K562 (cell line): Measurements from ENCODE around the gene CAMK2A. TPM values are rescaled to one million over a fixed set of nuclear protein-coding genes. Genes with fewer than 3 reads are reported as not detected.

ENCODE experiments used
- ATAC-seq: fragments of 200-7000 bp; cut with Tn5 transposase; 3 replicates; pipeline ENCODE4 v1.9.1; 2020; ENCODE audit warnings: moderate library complexity
- BruUV-seq: library from RNA; stranded (reverse); fragments of 400-500 nt; replicated peaks from 2 replicates; lab custom pipeline; 2021; lab: Mats Ljungman, UMichigan
- CTCF ChIA-PET: fragments of 300-600 bp; formaldehyde crosslinking; extraction: SDS; loops from one replicate; lab custom pipeline; 2021; ENCODE audit warnings: low intra/inter-chr PET ratio; lab: Yijun Ruan, JAX
- POLR2A ChIA-PET: fragments of 300-600, 350-650 bp; sonication (Branson Sonifier 250); formaldehyde crosslinking; extraction: SDS; loops from one replicate; lab custom pipeline; 2021; ENCODE audit warnings: antibody characterized with exemption, inconsistent platforms; lab: Yijun Ruan, JAX
- DNase-seq, 4 experiments: peaks; one replicate each; pipeline versions ENCODE4 v3.0.0 to v3.0.0-alpha.2; 2011 to 2018; ENCODE audit warnings: low spot score in 3 of 4, mixed read lengths in 3 of 4; ENCODE audit errors: extremely low read depth in 1 of 4
- FAIRE-seq: peaks from 2 replicates; lab custom pipeline; 2011; peaks lifted over from hg19 to GRCh38; lab: Jason Lieb, UNC
- H2AFZ ChIP-seq: 2 replicates; pipeline ENCODE4 v1.6.0; 2011; ENCODE audit warnings: low read depth, low read length, control low read depth, inconsistent platforms
- H3K27ac ChIP-seq: fragments of 200-600 bp; 3 replicates; pipeline ENCODE4 v1.8.0; 2011; ENCODE audit warnings: low read depth, mild to moderate bottlenecking, control low read depth, inconsistent platforms, low read length, moderate library complexity, mixed read lengths; ENCODE audit errors: extremely low read depth
- H3K27me3 ChIP-seq, 2 experiments: fragments of 300-600 bp in 1 of 2; 2 replicates in 1 of 2; 3 replicates in 1 of 2; pipeline versions ENCODE4 v1.6.0 to v1.8.0; 2011; ENCODE audit warnings: inconsistent platforms in 2 of 2, low read length in 2 of 2, mild to moderate bottlenecking in 1 of 2, mixed read lengths in 1 of 2, moderate library complexity in 1 of 2; ENCODE audit not compliant: control insufficient read depth in 2 of 2, insufficient read depth in 2 of 2
- H3K36me3 ChIP-seq: fragments of 300-600 bp; 3 replicates; pipeline ENCODE4 v1.8.0; 2011; ENCODE audit warnings: mild to moderate bottlenecking, low read length, inconsistent platforms; ENCODE audit not compliant: control insufficient read depth, insufficient read depth
- H3K4me1 ChIP-seq, 2 experiments: fragments of 200-600 bp in 1 of 2; replicated peaks in 1 of 2; 2 replicates in 1 of 2; 3 replicates in 1 of 2; pipeline versions ENCODE4 v1.5.1 to v1.8.0; 2011; ENCODE audit warnings: inconsistent platforms in 2 of 2, low read length in 2 of 2, mild to moderate bottlenecking in 1 of 2, mixed read lengths in 1 of 2, moderate library complexity in 1 of 2; ENCODE audit not compliant: control insufficient read depth in 2 of 2, insufficient read depth in 2 of 2
- H3K4me2 ChIP-seq: 2 replicates; pipeline ENCODE4 v1.6.1; 2011; ENCODE audit warnings: low read length, control low read depth, inconsistent platforms, mixed read lengths; ENCODE audit not compliant: insufficient read depth
- H3K4me3 ChIP-seq: fragments of 200-600 bp; sonication (generic), shearing (Covaris generic); 2 replicates; pipeline ENCODE4 v1.5.1; 2016; ENCODE audit warnings: control low read depth, inconsistent platforms
- H3K79me2 ChIP-seq: fragments of 200-600 bp; 3 replicates; pipeline ENCODE4 v1.8.0; 2011; ENCODE audit warnings: low read length, inconsistent platforms; ENCODE audit not compliant: control insufficient read depth, insufficient read depth
- H3K9ac ChIP-seq, 2 experiments: 2 replicates each; pipeline versions ENCODE4 v1.6.0 to v1.6.1; 2011; ENCODE audit warnings: low read depth in 2 of 2, low read length in 2 of 2, control low read depth in 1 of 2, inconsistent platforms in 1 of 2, mild to moderate bottlenecking in 1 of 2, mixed read lengths in 1 of 2; ENCODE audit not compliant: insufficient read depth in 1 of 2
- H3K9me1 ChIP-seq: one replicate; pipeline ENCODE4 v1.6.0; 2011; ENCODE audit warnings: inconsistent platforms, mild to moderate bottlenecking, low read length, moderate library complexity; ENCODE audit not compliant: control insufficient read depth, insufficient read depth
- H3K9me3 ChIP-seq: replicated peaks from 2 replicates; pipeline ENCODE4 v1.5.1; 2011; ENCODE audit warnings: low read depth, low read length, inconsistent platforms; ENCODE audit not compliant: control insufficient read depth, insufficient read depth
- H4K20me1 ChIP-seq: replicated peaks from 2 replicates; pipeline ENCODE4 v1.6.1; 2011; ENCODE audit warnings: low read length, inconsistent platforms, mixed read lengths; ENCODE audit not compliant: control insufficient read depth, insufficient read depth
- AFF4 ChIP-seq: sonication (generic); formaldehyde crosslinking; IDR thresholded peaks from 2 replicates; pipeline ENCODE4 v1.8.0; 2023; ENCODE audit warnings: mild to moderate bottlenecking, missing genetic modification reagents
- C11orf30 ChIP-seq: fragments of 450-650 bp; IDR thresholded peaks from 2 replicates; pipeline ENCODE4 v1.6.1; 2016; ENCODE audit warnings: low read depth, mild to moderate bottlenecking
- DNMT1 ChIP-seq: fragments of 450-650 bp; IDR thresholded peaks from 2 replicates; pipeline ENCODE4 v1.6.1; 2016; ENCODE audit warnings: antibody characterized with exemption, mild to moderate bottlenecking
- EHMT2 ChIP-seq: fragments of 450-650 bp; IDR thresholded peaks from 2 replicates; pipeline ENCODE4 v1.6.1; 2018; ENCODE audit warnings: antibody characterized with exemption
- EWSR1 ChIP-seq: fragments of 450-650 bp; IDR thresholded peaks from 2 replicates; pipeline ENCODE4 v1.6.1; 2018; ENCODE audit warnings: borderline replicate concordance, mild to moderate bottlenecking, low read depth, moderate library complexity; ENCODE audit not compliant: partially characterized antibody
- KAT2B ChIP-seq: IDR thresholded peaks from one replicate; pipeline ENCODE4 v1.6.1; 2012; ENCODE audit warnings: low read depth, mild to moderate bottlenecking, control low read depth, inconsistent platforms, low read length, moderate library complexity
- LEF1 ChIP-seq: fragments of 450-650 bp; IDR thresholded peaks from 2 replicates; pipeline ENCODE4 v1.6.1; 2016; ENCODE audit warnings: mild to moderate bottlenecking
- MAFG ChIP-seq: fragments of 450-650 bp; conservative IDR thresholded peaks from 2 replicates; pipeline ENCODE4 v1.6.1; 2016; ENCODE audit warnings: missing genetic modification characterization, missing compliant biosample characterization
- NFRKB ChIP-seq: fragments of 450-650 bp; IDR thresholded peaks from 2 replicates; pipeline ENCODE4 v1.6.1; 2016; ENCODE audit warnings: low read depth
- NRF1 ChIP-seq, 2 experiments: fragments of 450-650 bp; IDR thresholded peaks in 1 of 2; conservative IDR thresholded peaks in 1 of 2; 2 replicates each; pipeline ENCODE4 v1.6.1; 2014; ENCODE audit warnings: mild to moderate bottlenecking in 2 of 2
- PHF8 ChIP-seq: fragments of 200-600 bp; sonication (generic); IDR thresholded peaks from 2 replicates; pipeline ENCODE4 v1.6.1; 2012; ENCODE audit warnings: mixed run types, mild to moderate bottlenecking, inconsistent platforms, low read length, moderate library complexity, borderline replicate concordance
- PTTG1 ChIP-seq: fragments of 450-650 bp; IDR thresholded peaks from 2 replicates; pipeline ENCODE4 v1.6.1; 2016; ENCODE audit warnings: low read depth, mild to moderate bottlenecking, missing genetic modification characterization, missing compliant biosample characterization
- SETDB1 ChIP-seq: IDR thresholded peaks from one replicate; pipeline ENCODE4 v1.6.1; 2012; ENCODE audit warnings: low read length, control low read depth, inconsistent platforms
- TFAM ChIP-seq: fragments of 250-450 bp; sonication (Bioruptor Pico); conservative IDR thresholded peaks from 2 replicates; pipeline ENCODE4 v1.5.0; 2021; ENCODE audit warnings: mild to moderate bottlenecking, moderate library complexity
- TRIM28 ChIP-seq: fragments of 450-650 bp; IDR thresholded peaks from 2 replicates; pipeline ENCODE4 v1.6.1; 2017
- ZNF232 ChIP-seq: sonication (generic); formaldehyde crosslinking; IDR thresholded peaks from 2 replicates; pipeline ENCODE4 v1.8.0; 2022; ENCODE audit warnings: mild to moderate bottlenecking, missing genetic modification reagents
- ZNF436 ChIP-seq: fragments of 250-450, 450-650 bp; sonication (Bioruptor Pico); formaldehyde crosslinking; IDR thresholded peaks from 2 replicates; pipeline ENCODE4 v1.7.0; 2020; ENCODE audit warnings: mild to moderate bottlenecking
- ZNF780A ChIP-seq: fragments of 250-450 bp; sonication (Bioruptor Pico); IDR thresholded peaks from 2 replicates; pipeline ENCODE4 v1.5.0; 2021; ENCODE audit warnings: mild to moderate bottlenecking
- WGBS: fragments of 100-300 bp; shearing (Covaris generic); methylation state at CpG from one replicate; pipeline ENCODE4 v1.1.6; 2016; ENCODE audit warnings: low coverage, mixed read lengths; ENCODE audit not compliant: insufficient coverage; ENCODE audit errors: missing lambda C conversion rate; 5-methylcytosine and 5-hydroxymethylcytosine counted together
- in situ Hi-C: fragments of 300-500 bp; cut with MboI; formaldehyde crosslinking; loops from 4 replicates; pipeline ENCODE4 v1.15.0; 2018; ENCODE audit warnings: inconsistent platforms, mixed read lengths
- intact Hi-C: fragments of 100-400 bp; cut with micrococcal nuclease; formaldehyde crosslinking; loops from 2 replicates; pipeline ENCODE4 v1.14.2; 2022
- polyA plus RNA-seq, 8 experiments: library from polyadenylated mRNA; depleted of rRNA in 4 of 8; stranded (reverse) in 5 of 8; unstranded in 3 of 8; fragments of >200 nt; fragmentation: Nextera tagmentation in 2 of 8; fragmentation: Illumina TruSeq in 1 of 8; extraction: Ambion mirVana in 2 of 8; extraction: Trizol in 1 of 8; gene quantifications; 2 replicates each; pipeline versions ENCODE4 v1.2.1 to v1.2.3, GENCODE V29; 2011 to 2014; ENCODE audit warnings: inconsistent platforms in 1 of 8, missing spikeins in 1 of 8
- total RNA-seq, 7 experiments: library from RNA; depleted of rRNA in 6 of 7; stranded (reverse); fragments of >200 nt in 6 of 7; fragmentation: Illumina TruSeq in 2 of 7; extraction: Trizol in 2 of 7; gene quantifications; 2 replicates each; pipeline versions ENCODE4 v1.2.1 to v1.2.3, GENCODE V29; 2011 to 2021; ENCODE audit warnings: low replicate concordance in 1 of 7
- TF ChIP-seq, protein P1 (sequence below): sonication (generic); formaldehyde crosslinking; IDR thresholded peaks from 2 replicates; pipeline ENCODE4 v1.8.0; 2022; ENCODE audit warnings: missing genetic modification reagents, mild to moderate bottlenecking, borderline replicate concordance

Gene CAMK2A
- total and polyA plus RNA-seq, 9 of the 15 experiments (the other 6 are each of a cell fraction or from before 2014, with no cell fraction given), result 0.01 to 0.18 (median 0.04) TPM; not detected in 6

GRCh38 chr5:150296496-150296895, 6.9 kb upstream of the CAMK2A start:
- FAIRE-seq (no peak), DNase-seq (no peak), ATAC-seq (no peak)
- Histone ChIP-seq H3K27ac (no peak overlapping the region), H3K36me3 (no peaks in the 10 kb centered on the region), H3K9ac (no peak overlapping the region), H3K4me3 (no peak overlapping the region), H3K4me2 (no peak overlapping the region), H2AFZ (no peak overlapping the region), H3K9me1 (peaks cover 14% of the 10 kb centered on the region), H3K9me3 (no peaks in the 10 kb centered on the region), H3K79me2 (no peaks in the 10 kb centered on the region), H3K27me3 (peaks cover 0 to 25% of the 10 kb centered on the region in 2 experiments; a peak in 2 of 5 replicates), H4K20me1 (no peaks in the 10 kb centered on the region), H3K4me1 (peaks cover 22 to 38% of the 10 kb centered on the region in 2 experiments; a peak in 4 of 5 replicates)
- POLR2A ChIA-PET, result interaction anchor here (0.6 kb wide), 2 partner anchors 18 to 204 kb away, joined by 3 read pairs; no protein-coding TSS in a partner anchor
- no TSS peak for BruUV-seq
- in situ Hi-C loops (no loop called here), intact Hi-C loops (no loop called here)
- CTCF ChIA-PET, result no interaction called here
- TF ChIP-seq AFF4 (CRISPR knock-in tag) (no peak), NFRKB (no peak), NRF1 (conservative IDR thresholded peaks at IDR 0.05 in 1 of 2, IDR thresholded peaks at IDR 0.05 in 1 of 2) (no peak), KAT2B (no peak), EWSR1 (no peak), EHMT2 (no peak), PTTG1 (tag) (no peak), DNMT1 (no peak), LEF1 (no peak), ZNF436 (CRISPR knock-in tag) (no peak), TRIM28 (no peak), ZNF232 (no peak), C11orf30 (no peak), ZNF780A (no peak), MAFG (no peak), TFAM (CRISPR knock-in tag) (no peak), PHF8 (no peak), SETDB1 (no peak)
- TF ChIP-seq, protein P1, sequence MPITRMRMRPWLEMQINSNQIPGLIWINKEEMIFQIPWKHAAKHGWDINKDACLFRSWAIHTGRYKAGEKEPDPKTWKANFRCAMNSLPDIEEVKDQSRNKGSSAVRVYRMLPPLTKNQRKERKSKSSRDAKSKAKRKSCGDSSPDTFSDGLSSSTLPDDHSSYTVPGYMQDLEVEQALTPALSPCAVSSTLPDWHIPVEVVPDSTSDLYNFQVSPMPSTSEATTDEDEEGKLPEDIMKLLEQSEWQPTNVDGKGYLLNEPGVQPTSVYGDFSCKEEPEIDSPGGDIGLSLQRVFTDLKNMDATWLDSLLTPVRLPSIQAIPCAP (CRISPR knock-in tag), result no peak
- 49% methylated on average over 5 of the region's 7 CpGs for WGBS
